ENCODE data around the gene ZNF778. TPM values are rescaled to one million over a fixed set of nuclear protein-coding genes. Genes with fewer than 3 reads are reported as not detected.
"Not testable (repeated sequence)": the region's sequence is repeated elsewhere in the genome, so short reads cannot be mapped to it uniquely, and the experiment has no call there.

ZNF778 gene
- total RNA-seq, 1 experiment from 2014 or later = 8.1 TPM

- peak; percentile 78 for DNase-seq (ENCODE audit: low read depth)
These were observed 39.2 kb downstream of the ZNF778 start for GRCh38 chr16:89256651-89257254.

GRCh38 chr16:89257281-89257731 lies 39.8 kb downstream of the ZNF778 start:
- peak; percentile 46 for DNase-seq (ENCODE audit: low read depth)

GRCh38 chr16:89257757-89258465 lies 40.4 kb downstream of the ZNF778 start:
- DNase-seq (ENCODE audit: low read depth) = peak; percentile 32

GRCh38 chr16:89259901-89260300 lies 42.4 kb downstream of the ZNF778 start:
- DNase-seq (ENCODE audit: low read depth) = not testable (repeated sequence)

GRCh38 chr16:89261691-89262563 lies 44.4 kb downstream of the ZNF778 start:
- peak; percentile 76 for DNase-seq (ENCODE audit: low read depth)

GRCh38 chr16:89264800-89265550 lies 47.5 kb downstream of the ZNF778 start:
- DNase-seq (ENCODE audit: low read depth) = no peak

GRCh38 chr16:89265647-89266046 lies 48.1 kb downstream of the ZNF778 start:
- DNase-seq (ENCODE audit: low read depth) = no peak

- DNase-seq (ENCODE audit: low read depth) = no peak
These were observed 49.1 kb downstream of the ZNF778 start for GRCh38 chr16:89266521-89267134.

GRCh38 chr16:89267746-89268145 lies 50.2 kb downstream of the ZNF778 start:
- not testable (repeated sequence) for DNase-seq (ENCODE audit: low read depth)

- DNase-seq (ENCODE audit: low read depth) = no peak
These were observed 51.1 kb downstream of the ZNF778 start for GRCh38 chr16:89268585-89268984.

- peak; percentile 43 for DNase-seq (ENCODE audit: low read depth)
These were observed 51.7 kb downstream of the ZNF778 start for GRCh38 chr16:89268987-89269735.

GRCh38 chr16:89269805-89270665 lies 52.5 kb downstream of the ZNF778 start:
- no peak for DNase-seq (ENCODE audit: low read depth)

- DNase-seq (ENCODE audit: low read depth) = no peak
These were observed 53.3 kb downstream of the ZNF778 start for GRCh38 chr16:89270666-89271345.

GRCh38 chr16:89272631-89273030 lies 55.1 kb downstream of the ZNF778 start:
- no peak for DNase-seq (ENCODE audit: low read depth)

- DNase-seq (ENCODE audit: low read depth) = no peak
These were observed 56.4 kb downstream of the ZNF778 start for GRCh38 chr16:89273741-89274472.

- DNase-seq (ENCODE audit: low read depth) = no peak
These were observed 57.2 kb downstream of the ZNF778 start for GRCh38 chr16:89274561-89275283.

GRCh38 chr16:89275284-89275584 lies 57.7 kb downstream of the ZNF778 start:
- DNase-seq (ENCODE audit: low read depth) = no peak

Data from RPMI7951 (cell line).